ENCODE data around the gene TMEM63C.
"Not testable (repeated sequence)": the region's sequence is repeated elsewhere in the genome, so short reads cannot be mapped to it uniquely, and the experiment has no call there.

TMEM63C gene

GRCh38 chr14:77151918-77152588, 29.5 kb upstream of the TMEM63C start:
- peak; percentile 36 for DNase-seq (ENCODE audit: insufficient read length, low spot score)

DNA sequence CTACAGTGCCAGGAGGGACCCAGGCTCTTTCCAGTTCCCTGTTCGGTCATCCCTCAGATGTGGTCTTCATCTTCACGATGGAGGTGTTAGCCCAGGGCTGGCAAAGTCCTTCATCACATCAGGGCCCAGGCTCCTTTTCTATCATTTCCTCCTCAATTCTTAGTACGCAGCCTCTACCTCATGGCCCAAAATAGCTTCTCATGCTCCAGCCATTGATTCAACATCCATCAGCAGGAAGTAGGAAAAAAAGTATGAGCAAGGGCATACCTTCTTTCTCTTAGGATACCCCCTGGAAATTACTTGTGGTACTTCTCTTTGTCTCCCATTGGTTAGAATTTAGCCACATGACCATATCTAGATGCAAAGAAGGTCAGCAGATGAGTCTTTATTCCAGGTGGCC, 27.8 kb upstream of the TMEM63C start:
- no peak for FAIRE-seq
- TF ChIP-seq PAX5 (IDR thresholded peaks at IDR 0.05; ENCODE audit: insufficient read depth, low read length, severe bottlenecking) (no peak), SPI1 (IDR thresholded peaks at IDR 0.05; ENCODE audit: low read depth, low read length) (no peak)

More at GRCh38 chr14:77151918-77152588, 29.5 kb upstream of the TMEM63C start:
- TF ChIP-seq POLR2A (IDR thresholded peaks at IDR 0.05; ENCODE audit: low read depth, low read length) (no peak), PAX5 (IDR thresholded peaks at IDR 0.05; ENCODE audit: insufficient read depth, low read length, severe bottlenecking) (no peak), SPI1 (IDR thresholded peaks at IDR 0.05; ENCODE audit: low read depth, low read length) (no peak), TAF1 (IDR thresholded peaks at IDR 0.05; ENCODE audit: low read depth, low read length) (no peak), POLR2AphosphoS5 (IDR thresholded peaks at IDR 0.05; ENCODE audit: low read depth, low read length) (no peak), POU2F2 (IDR thresholded peaks at IDR 0.05; ENCODE audit: low read depth, low read length) (no peak)
- FAIRE-seq, result no peak

DNA sequence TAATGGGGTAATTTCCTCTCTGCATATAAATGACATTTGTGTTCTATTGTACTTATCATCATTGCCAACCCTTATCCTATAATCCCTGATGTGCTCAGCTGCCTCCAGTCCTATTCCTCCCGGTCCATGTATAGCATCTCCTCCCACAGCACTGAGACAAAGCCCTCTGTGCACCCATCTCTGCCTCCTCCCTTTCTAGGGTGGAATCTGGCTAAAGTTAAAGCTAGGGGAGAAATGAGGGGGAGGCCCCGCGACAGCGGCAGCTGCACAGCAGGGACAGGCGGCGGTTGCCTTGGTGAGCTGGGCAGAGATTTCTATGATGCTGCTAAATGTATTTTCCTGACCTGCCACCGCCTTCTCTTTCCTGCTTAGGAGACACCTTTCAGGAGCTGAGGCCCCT, 27.2 kb upstream of the TMEM63C start:
- TF ChIP-seq POLR2A (IDR thresholded peaks at IDR 0.05; ENCODE audit: low read depth, low read length) (no peak), POLR2AphosphoS5 (IDR thresholded peaks at IDR 0.05; ENCODE audit: low read depth, low read length) (no peak)
- DNase-seq (ENCODE audit: insufficient read length, low spot score) (no peak), FAIRE-seq (no peak)

More for the DNA sequence above, 27.8 kb upstream of the TMEM63C start:
- DNase-seq (ENCODE audit: insufficient read length, low spot score), result no peak

DNA sequence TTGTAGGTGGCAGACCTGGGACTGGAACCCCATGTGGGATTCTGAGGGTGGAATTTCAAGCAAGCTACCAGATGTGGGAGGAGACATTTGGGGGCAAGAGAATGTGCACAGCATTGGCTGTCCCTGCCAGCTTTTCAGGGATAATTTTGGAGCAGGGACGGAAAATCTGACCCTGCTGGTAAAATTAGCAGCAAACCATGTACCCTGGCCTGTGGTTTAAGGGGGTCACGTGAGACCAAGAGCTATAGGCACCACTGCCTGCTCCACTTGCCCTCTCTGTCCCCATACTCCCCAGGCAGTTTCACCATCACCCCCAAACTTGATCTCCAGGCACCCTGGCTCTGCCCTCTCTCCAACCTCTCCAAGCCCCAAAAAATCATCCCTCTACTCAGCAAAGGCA, 26.5 kb upstream of the TMEM63C start:
- no peak for FAIRE-seq
- no peak for TF ChIP-seq POLR2A (IDR thresholded peaks at IDR 0.05; ENCODE audit: low read depth, low read length)
- no peak for TF ChIP-seq TAF1 (IDR thresholded peaks at IDR 0.05; ENCODE audit: low read depth, low read length)
- no peak for TF ChIP-seq POU2F2 (IDR thresholded peaks at IDR 0.05; ENCODE audit: low read depth, low read length)
- TF ChIP-seq SPI1 (IDR thresholded peaks at IDR 0.05; ENCODE audit: low read depth, low read length), result no peak
- no peak for TF ChIP-seq PAX5 (IDR thresholded peaks at IDR 0.05; ENCODE audit: insufficient read depth, low read length, severe bottlenecking)
- no peak for TF ChIP-seq POLR2AphosphoS5 (IDR thresholded peaks at IDR 0.05; ENCODE audit: low read depth, low read length)

DNA sequence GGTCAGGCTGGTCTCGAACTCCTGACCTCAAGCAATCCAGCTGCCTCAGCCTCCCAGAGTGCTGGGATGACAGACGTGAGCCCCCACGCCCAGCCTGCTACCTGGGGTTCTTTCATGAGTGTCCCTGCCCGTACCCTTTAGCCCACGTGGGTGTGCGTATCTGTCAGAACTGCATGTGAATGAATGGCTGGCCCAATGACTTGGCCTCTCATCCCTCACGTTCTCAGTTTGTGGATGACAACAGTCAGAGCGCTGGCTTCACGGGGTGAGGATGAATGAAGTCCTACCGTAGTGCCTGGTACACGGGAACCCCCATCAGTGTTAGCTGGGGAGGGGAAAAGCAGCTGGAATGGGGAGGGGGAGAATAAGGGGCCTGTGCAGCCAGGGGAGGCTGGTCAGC, 23.9 kb upstream of the TMEM63C start:
- TF ChIP-seq POLR2AphosphoS5 (IDR thresholded peaks at IDR 0.05; ENCODE audit: low read depth, low read length) (no peak), POLR2A (IDR thresholded peaks at IDR 0.05; ENCODE audit: low read depth, low read length) (no peak), SPI1 (IDR thresholded peaks at IDR 0.05; ENCODE audit: low read depth, low read length) (no peak), PAX5 (IDR thresholded peaks at IDR 0.05; ENCODE audit: insufficient read depth, low read length, severe bottlenecking) (no peak), POU2F2 (IDR thresholded peaks at IDR 0.05; ENCODE audit: low read depth, low read length) (no peak), TAF1 (IDR thresholded peaks at IDR 0.05; ENCODE audit: low read depth, low read length) (no peak)
- FAIRE-seq (no peak), DNase-seq (ENCODE audit: insufficient read length, low spot score) (no peak)

More for the DNA sequence above, 26.5 kb upstream of the TMEM63C start:
- no peak for DNase-seq (ENCODE audit: insufficient read length, low spot score)

DNA sequence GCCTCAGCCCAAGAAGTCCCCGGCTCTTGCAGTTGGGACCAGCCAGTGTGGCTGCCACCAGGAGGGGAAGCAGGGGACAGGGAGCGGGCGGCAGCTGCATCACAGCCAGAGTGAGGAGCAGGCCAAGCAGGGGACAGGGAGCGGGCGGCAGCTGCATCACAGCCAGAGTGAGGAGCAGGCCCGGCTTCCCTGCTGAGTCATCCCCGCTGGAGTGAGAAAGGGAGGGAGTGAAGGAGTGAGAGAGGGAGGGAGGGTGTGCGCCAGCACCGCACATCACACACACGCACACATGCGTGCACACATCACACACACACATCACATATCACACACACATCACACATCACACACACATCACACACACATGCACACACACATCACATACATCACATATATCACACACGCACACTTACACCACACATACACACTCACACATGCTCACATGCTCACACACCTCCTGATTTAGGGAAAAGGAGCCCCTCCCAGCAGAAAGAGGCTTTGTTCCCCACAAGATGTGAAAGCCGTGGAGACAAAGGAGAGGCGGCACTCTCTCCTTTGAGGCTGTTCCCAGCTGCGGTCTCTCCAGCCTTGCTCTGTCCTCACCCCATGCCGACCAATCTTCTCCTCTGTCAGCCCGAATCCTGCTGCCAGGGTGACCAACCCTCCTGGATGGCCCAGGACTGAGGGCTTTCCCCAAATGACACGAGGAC, 23.3 kb upstream of the TMEM63C start:
- DNase-seq (ENCODE audit: insufficient read length, low spot score), result no peak
- FAIRE-seq, result peak; percentile 82
- TF ChIP-seq SPI1 (IDR thresholded peaks at IDR 0.05; ENCODE audit: low read depth, low read length) (no peak), TAF1 (IDR thresholded peaks at IDR 0.05; ENCODE audit: low read depth, low read length) (no peak), PAX5 (IDR thresholded peaks at IDR 0.05; ENCODE audit: insufficient read depth, low read length, severe bottlenecking) (no peak), POU2F2 (IDR thresholded peaks at IDR 0.05; ENCODE audit: low read depth, low read length) (no peak), POLR2AphosphoS5 (IDR thresholded peaks at IDR 0.05; ENCODE audit: low read depth, low read length) (no peak), POLR2A (IDR thresholded peaks at IDR 0.05; ENCODE audit: low read depth, low read length) (no peak)

DNA sequence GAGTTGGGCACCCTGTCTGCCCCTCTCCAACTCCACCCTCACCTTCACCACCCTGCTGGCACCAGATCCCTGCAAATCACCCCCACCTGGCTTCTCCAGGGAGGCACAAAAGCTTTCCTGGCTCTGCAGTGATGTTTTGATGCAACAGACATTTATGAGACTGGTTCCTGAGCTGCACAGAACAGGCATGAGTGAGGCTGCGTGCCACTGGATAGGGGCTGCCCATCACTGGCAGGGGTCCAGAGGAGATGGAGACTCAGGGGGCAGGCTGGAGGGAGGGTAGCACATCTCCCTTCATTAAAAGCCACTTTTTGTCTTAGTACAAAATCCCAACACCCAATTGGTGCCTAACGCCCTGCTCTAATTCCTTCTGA, 22.7 kb upstream of the TMEM63C start:
- TF ChIP-seq POLR2AphosphoS5 (IDR thresholded peaks at IDR 0.05; ENCODE audit: low read depth, low read length) (no peak), SPI1 (IDR thresholded peaks at IDR 0.05; ENCODE audit: low read depth, low read length) (no peak), POU2F2 (IDR thresholded peaks at IDR 0.05; ENCODE audit: low read depth, low read length) (no peak), PAX5 (IDR thresholded peaks at IDR 0.05; ENCODE audit: insufficient read depth, low read length, severe bottlenecking) (no peak)
- FAIRE-seq, result no peak

GRCh38 chr14:77161011-77161410, 20.6 kb upstream of the TMEM63C start:
- no peak for DNase-seq (ENCODE audit: insufficient read length, low spot score)
- TF ChIP-seq POU2F2 (IDR thresholded peaks at IDR 0.05; ENCODE audit: low read depth, low read length), result no peak
- no peak for TF ChIP-seq SPI1 (IDR thresholded peaks at IDR 0.05; ENCODE audit: low read depth, low read length)
- TF ChIP-seq POLR2AphosphoS5 (IDR thresholded peaks at IDR 0.05; ENCODE audit: low read depth, low read length), result no peak
- TF ChIP-seq POLR2A (IDR thresholded peaks at IDR 0.05; ENCODE audit: low read depth, low read length), result no peak
- no peak for TF ChIP-seq PAX5 (IDR thresholded peaks at IDR 0.05; ENCODE audit: insufficient read depth, low read length, severe bottlenecking)
- TF ChIP-seq TAF1 (IDR thresholded peaks at IDR 0.05; ENCODE audit: low read depth, low read length), result no peak
- FAIRE-seq, result no peak

More for the DNA sequence above, 22.7 kb upstream of the TMEM63C start:
- no peak for DNase-seq (ENCODE audit: insufficient read length, low spot score)

GRCh38 chr14:77170045-77170444, 11.6 kb upstream of the TMEM63C start:
- no peak for DNase-seq (ENCODE audit: insufficient read length, low spot score)
- TF ChIP-seq POLR2AphosphoS5 (IDR thresholded peaks at IDR 0.05; ENCODE audit: low read depth, low read length), result no peak
- no peak for TF ChIP-seq POLR2A (IDR thresholded peaks at IDR 0.05; ENCODE audit: low read depth, low read length)
- TF ChIP-seq SPI1 (IDR thresholded peaks at IDR 0.05; ENCODE audit: low read depth, low read length), result no peak
- no peak for TF ChIP-seq PAX5 (IDR thresholded peaks at IDR 0.05; ENCODE audit: insufficient read depth, low read length, severe bottlenecking)
- TF ChIP-seq POU2F2 (IDR thresholded peaks at IDR 0.05; ENCODE audit: low read depth, low read length), result no peak
- TF ChIP-seq TAF1 (IDR thresholded peaks at IDR 0.05; ENCODE audit: low read depth, low read length), result no peak
- FAIRE-seq, result no peak

DNA sequence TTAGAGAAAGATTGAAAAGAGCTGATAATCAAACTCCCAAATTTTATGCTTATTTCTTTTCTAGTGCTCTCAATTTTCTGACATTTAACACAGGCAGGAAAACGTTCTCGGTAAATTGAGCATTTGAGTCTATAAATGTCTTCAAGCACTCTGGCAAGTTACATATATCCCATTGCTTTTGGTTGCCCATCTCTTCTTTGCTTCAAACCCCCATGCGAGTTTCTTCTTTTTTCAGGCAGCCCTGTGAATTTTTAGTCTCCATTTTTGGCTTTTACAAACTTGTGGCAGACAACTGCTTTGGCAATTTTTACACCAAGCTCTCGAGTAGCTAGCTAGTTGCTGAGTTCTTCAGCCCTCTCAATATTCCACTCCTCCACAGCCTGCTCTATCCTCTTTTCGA, 8.7 kb upstream of the TMEM63C start:
- no peak for DNase-seq (ENCODE audit: insufficient read length, low spot score)
- no peak for FAIRE-seq
- no peak for TF ChIP-seq POLR2AphosphoS5 (IDR thresholded peaks at IDR 0.05; ENCODE audit: low read depth, low read length)

DNA sequence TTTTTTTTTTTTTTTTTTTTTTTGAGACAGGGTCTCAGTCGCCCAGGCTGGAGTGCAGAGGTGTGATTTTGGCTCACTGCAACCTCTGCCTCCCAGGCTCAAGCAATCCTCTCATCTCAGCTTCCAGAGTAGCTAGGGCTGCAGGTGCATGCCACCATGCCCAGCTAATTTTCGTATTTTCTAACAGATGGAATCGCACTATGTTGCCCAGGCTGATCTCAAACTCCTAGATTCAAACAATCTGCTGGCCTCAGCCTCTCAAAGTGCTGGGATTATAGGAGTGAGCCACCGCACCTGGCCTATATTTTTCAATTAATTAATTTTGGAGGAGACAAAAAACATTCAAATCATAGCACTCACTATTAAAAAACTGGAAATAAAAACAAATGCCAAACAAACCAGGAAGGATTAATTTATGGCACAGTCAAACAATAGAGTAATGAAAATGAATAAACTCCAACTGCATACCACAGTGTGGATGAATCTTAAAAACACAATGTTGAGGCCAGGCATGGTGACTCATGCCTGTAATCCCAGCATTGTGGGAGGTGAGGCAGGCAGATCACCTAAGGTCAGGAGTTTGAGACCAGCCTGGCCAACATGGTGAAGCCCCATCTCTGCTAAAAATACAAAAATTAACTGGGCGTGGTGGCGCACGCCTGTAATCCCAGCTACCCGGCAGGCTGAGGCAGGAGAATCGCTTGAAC, 7.5 kb upstream of the TMEM63C start:
- not testable (repeated sequence) for DNase-seq (ENCODE audit: insufficient read length, low spot score); FAIRE-seq
